GM18867 (cell line): ENCODE data around the gene C16orf96.

ENCODE experiments used
- ATAC-seq: cut with Tn5 transposase; IDR thresholded peaks from one replicate; pipeline ENCODE4 v1.9.1; 2021; ENCODE audit warnings: mild to moderate bottlenecking, moderate library complexity; ENCODE audit not compliant: unreplicated experiment

C16orf96 gene

DNA sequence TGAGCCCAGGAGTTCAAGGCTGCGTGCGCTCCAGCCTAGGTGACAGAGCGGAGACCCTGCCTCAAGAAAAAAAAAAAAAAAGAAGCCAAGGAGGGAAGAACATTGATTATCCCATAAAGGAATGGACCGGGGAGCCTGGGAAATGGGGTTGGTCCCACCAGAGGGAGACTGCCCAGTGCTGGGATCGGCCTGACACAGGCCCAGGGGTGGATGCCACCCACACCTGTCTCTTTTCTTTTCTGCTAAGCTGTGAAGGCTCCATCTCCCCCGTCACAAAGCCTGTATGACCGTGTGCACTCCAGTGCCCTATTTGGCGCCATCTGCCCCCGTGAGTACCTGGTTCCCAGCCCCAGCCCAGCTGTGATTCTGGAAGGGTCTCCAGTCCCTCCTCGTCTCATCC is 42.9 kb downstream of the C16orf96 start:
- ATAC-seq: no peak

DNA sequence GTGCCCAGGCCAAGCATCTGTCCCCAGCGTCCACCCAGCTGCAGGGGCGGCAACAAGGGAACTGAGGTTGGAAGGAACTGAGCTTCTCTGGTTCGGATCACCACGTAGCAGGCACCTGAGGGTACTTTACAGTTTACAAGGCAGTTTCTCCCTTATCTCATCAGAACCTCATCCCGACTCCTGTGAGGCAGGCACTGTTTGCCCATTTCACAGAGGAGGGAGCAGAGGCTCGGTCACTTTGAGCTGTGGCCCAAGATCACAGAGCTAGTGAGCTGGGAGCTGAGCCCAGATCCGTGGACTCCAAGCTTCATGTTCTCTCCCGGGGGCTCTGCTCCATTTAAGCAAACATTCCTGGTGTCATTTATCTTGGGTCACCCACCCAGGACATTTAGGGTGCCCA is 43.4 kb downstream of the C16orf96 start:
- no peak for ATAC-seq

DNA sequence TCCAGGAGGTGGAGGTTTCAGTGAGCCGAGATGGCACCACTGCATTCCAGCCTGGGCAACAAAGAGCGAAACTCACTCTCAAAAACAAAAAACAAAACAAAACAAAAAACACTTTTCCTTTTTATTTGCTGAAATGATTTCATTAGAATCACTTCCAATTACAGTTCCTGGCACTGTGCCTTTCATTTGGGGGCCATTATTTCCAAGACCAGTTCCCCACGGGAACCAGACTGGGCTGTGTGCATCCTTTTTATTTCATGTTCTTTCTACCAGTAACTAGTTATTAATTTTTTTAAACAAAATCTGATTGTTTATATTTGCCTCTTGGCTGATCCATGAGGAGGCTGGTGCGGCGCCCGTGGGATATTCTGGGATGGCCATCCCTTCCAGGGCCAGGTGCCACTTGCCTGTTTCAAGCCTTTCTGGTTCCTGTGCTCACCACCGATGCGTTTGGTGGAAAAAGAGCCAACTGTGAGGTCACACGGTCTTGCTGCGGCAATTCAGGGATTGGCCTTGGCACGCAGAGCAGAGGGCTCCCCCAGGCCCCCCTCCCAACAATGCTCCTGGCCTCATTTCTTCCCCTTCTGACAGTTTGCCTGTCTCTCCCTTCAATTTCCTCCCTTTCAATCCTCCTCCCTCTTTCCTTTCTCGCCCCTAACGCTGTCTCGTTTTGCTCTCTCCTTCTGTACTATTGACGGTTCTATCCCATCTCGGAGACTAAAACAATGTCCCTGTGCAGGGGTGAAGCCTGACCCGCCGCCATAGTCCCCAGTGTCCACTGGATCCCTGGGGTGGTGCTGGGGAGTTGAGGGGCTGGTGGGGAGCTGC is 45.1 kb downstream of the C16orf96 start:
- ATAC-seq: no peak

DNA sequence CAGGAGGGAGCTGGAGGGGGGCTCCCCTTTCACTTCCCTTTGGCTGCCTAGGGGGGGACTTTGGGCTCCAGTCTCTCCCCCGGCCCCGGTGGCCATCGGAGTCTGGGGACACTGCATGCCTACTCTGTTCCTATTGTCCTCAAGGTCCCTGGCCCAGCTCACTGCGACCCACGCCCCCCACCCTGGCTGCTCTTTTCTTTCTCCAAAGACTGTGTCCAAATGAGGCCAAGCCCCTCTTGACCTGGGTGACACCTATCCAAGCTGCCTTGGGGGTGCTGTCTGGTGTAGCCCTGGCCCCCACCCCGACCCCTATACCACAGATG is 45.7 kb downstream of the C16orf96 start:
- ATAC-seq: no peak

DNA sequence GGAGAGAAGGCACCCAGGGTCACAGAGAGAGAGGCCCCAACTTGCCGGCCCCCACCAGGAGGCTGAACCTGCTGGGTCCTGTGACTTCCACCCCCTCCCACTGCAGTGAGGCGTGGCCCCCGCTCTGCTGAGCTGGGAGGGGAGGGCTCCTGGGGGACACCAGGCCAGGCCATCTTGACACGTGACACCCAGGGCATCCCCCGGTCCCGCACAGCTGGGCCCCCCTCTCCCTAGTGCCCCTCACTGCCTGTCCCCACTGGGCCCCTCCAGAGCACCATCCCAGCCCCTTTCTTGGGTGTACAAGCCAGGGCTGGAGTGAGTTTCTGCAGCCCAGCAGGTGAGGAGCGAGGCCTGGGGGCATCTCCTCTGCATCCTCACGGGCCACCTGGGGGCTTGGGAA is 46.2 kb downstream of the C16orf96 start:
- ATAC-seq: no peak

DNA sequence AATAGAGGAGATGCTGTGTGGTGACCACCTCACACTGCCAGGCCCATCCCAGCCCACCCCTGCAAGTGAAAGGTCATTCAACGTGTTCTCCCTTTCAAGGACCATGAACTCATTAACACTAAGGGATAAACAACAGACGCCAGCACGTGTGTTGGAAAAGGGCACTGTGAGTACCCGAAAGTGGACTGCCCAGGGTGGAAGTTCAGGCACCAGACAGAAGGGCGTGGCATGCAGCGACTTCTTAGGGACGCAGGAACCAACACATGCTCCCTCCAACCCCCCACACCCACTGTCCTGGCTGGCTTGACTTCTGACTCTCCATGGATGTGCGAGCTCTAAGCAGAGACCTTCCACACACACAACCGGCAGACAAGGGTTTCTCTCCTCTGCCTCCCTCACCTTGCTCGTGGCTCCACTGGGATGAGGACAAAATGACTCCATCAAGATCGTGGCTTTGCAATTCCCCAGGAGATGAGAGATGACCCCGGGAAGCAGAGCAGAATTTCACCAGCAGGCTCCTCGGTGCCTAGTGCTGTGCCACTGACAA is 47.6 kb downstream of the C16orf96 start:
- no peak for ATAC-seq

DNA sequence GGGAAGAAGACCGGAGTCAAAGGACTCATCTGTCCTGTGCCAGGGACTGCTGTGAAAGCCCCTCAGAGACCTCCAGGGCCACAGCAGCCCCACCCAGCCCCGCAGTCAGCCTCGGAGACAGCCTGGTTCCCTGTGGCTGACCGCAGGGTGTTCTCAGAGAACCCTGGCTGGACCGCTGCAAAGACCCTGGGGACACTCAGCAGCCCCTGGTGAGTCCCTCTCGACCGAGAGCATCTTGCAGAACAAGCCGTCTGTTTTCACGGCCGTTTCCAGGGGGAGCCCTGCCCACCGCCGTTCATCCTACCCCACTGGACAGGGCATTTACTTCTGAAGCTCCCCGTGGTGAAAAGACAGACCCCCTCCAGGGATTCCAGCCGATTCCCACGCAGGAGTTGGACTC is 48.3 kb downstream of the C16orf96 start:
- no peak for ATAC-seq

DNA sequence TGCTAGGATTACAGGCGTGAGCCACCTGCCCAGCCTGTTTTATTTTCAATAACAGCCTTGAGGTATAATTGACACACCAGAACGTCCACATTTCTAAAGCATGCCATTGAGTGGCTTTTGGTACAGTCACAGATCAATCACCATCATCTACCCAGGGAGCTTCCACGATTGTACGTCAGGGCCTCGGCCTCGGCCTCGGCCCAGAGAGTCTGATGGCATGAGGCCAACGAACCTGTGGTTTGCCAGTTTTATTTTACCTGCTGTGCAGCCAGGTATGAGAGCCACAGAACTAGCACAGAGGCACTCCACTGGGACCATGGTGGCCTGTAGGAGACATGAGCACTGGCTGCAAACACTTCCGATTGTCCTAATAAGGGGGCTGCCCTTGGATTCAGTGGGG is 50.2 kb downstream of the C16orf96 start:
- no peak for ATAC-seq

DNA sequence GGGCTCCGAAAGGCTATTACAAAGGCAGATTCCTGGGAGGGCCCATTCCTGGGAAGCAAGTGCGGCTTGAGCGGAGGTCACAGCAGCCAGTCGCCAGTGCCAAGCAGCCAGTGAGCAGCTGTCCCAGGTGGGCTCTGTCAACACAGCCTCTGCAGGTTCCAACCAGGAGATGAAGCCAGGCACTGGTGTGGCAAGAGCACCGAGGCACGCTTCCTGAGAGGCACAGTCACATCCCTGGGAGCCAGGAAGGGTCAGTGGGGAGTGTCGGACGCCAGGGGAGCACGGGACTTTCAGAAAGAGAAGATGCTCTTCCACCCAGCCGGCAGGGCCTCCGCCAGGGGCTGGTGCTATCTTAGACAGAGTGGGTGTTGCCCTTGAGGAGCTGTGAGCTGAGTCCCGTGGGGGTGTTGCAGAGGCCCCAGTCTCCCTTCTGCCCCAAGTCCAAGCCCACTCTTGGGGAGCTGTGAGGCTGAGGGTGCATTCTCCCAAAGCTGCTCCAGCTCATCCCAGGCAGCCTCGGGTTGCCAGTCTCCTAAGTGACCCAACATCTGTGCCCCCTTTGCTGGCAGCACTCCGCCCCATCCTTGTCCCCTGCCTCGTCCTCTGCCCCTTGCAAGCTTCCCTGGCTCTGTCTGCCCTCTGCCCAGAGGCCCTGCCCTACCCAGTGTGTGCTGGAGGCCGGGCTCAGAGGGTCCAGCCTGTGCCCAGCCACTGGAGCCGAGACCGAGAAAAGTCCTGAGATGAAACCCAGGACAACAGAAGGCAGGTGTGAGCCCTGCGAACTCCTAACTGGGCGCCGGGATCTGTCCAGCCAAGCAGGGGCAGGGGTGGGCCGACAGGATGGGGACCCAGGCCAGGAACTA is 51.9 kb downstream of the C16orf96 start:
- no peak for ATAC-seq

DNA sequence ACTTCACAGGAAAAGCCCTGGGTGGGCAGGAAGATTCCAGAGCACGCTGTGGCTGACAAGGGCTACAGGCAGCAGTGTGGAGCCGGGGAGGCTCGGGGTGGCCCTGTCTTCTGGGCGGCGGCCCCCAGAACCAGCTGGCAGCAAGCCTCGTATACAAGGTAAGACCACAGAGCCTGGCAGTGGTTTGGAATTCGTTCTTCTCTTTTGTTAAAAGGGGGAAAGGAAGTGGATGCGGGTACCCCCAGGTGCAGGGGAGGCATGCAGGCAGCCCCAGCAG is 52.5 kb downstream of the C16orf96 start:
- no peak for ATAC-seq

DNA sequence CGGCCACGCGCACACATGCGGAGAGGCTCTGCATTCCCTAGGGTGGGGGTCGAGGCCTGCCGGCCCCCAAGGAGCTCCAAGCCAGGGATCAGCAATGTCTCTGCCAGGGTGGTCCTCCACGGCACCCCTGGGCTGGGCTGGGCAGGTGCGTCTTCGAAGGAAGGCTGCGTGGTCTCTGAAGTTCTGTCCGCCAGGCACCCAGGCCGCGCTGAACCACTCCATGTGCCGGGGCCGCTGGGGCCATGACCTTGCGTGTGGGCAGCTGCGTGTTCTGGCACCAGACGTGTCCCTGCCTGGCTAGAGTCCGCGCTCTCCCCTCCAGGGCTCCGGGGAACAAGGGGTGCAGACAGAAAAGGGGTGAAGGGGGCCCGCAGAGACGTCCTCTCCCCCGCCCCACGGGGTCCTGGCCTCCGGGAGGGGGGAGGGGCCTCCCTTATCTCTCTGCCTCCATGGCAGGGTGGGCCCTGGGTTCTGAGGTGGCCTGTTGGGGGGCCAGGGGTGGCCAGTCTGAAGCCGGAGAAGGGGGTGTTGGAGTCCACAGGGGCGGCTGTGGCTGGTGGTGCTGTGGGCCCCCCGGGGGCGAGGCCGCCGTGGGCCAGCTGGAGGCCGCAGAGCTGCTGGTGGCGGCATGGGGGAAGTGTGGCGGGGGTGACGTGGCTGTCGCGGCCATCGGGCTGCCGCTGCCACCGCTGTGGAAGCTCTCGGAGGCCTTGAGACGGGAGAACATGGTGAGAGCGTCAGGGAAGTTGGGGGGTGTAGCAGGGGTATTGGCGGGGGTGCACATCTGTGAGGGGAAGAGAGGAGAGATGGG is 53.3 kb downstream of the C16orf96 start:
- ATAC-seq: no peak

DNA sequence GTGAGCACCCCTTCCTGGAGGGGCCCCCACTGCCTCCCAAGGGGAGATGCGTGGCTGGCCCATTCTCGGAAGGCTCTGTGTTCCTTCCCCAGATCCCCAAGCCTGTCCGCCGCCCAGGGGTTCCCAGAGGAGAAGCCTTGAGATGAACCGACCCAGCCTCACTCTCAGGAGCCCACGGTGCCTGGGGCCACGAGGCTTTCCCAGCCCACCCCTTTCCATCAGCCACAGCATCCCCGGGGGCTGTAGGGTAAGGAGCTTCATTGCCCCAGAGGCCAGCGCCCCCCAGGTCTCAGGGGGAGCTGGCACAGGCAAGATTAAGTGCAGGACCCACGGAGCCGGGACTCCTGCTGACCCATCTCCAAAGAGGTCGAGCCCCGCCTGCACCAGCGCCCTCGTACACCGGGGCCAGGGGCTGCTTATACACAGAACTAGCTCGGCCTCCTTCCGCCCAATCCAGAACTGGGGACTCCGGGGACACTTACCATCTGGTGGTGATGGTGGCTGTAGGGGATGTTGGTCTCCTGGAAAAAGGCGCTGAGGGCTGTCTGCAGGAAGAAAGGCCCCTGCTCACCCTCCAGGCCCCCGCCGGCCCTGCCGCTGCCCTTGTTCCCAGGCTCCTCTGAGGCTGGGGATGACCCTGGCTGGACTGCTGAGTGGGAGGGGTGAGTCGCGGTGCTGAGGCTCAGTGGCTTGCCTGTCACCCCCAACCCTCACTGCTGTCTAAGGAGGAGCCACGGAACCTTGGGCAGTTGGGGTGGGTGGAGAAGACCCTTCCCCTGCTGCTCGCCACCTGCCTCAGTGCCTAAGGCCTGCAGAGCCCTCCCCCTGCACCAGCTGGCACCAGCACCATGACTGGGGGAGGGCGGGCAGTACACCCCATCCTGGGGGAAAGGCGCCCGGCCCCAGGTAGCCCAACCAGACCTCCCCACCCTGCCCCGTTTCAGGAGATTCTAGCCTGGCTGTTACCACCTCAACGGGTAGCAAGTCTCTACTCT is 54.2 kb downstream of the C16orf96 start:
- no peak for ATAC-seq

DNA sequence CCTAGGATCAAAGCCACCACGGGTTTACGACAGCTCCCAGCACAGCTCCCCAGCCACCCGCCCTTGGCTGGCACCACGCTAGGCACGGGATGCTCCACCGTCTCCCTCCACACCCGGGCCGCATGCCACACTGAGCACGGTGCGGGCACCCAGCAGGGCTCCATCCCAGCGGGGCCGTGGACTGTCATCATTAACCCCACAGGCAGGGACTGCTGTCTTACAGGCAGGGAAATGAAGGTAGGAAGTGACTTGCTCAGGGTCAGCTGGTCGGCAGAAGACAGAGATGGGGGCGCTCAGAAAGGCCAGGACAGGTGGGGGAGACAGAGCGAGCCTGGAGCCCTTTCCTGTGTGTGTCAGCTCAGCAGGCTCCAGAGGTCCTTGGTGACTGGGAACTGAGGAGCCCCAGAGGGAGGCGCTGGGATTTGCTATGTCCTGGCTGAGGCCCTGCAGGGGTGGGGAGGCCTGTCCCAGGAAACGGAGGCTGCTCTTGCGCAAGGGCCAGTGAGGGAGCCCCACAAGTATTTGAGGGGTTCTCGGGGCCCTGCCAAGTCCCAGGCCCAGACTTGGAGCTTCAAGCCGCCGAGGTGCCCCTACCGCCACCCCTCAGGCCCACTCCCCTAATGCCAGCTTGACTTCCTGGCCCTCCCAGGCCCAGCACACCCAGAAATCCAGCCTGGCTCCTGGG is 55.3 kb downstream of the C16orf96 start:
- ATAC-seq: no peak

DNA sequence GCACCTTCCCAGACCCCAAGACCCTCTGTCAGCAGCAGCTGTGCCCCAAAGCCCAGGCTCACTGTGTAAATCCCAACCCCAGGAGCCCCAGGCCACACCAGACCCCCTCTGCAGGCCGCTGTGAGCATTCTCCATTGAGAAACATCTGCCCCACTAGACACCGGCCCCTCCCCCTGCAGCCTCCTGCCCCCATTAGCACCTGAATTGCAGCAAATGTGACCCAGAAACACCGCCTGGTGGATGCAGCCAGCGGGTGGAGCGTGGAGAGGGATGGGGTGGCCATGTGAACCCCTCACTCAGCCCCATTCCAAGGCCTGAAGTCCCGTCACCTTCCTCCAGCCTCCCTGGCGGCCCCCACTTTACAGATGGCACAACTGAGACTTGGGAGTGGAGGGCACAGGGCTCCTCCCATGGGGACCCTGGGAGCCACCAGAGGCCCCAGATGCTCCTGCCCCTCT is 56.4 kb downstream of the C16orf96 start:
- no peak for ATAC-seq

DNA sequence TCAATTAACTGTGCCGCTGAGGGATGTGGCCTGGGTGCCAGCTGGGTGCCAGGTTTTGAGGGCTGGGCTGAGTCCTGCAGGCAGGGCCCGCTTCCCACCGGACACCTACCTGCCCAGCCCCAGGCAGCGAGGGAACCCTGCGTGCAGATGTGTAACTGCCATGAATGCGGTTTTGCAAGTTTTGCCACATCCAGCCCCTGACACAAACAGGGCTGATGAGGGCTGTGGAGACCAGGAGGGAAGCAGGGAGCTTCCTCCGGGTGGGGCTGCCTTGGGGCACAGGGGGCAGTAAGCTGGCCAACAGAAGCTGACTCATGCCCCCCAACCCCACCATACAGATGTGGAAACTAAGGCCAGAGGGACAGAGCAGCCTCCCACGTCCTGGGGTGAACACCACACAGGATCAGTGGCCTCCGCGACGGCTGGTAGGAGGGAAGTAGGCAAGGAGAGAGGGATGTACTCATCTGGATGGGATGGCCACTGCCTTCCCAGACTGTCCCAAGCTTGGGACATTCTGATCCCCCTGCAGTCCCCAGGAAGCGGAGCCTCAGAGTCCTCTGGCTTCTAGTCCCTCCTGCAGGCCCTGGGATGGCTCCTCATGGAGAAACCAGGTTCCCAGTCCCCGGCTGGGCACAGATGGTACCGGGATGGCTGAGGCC is 57.0 kb downstream of the C16orf96 start:
- no peak for ATAC-seq

DNA sequence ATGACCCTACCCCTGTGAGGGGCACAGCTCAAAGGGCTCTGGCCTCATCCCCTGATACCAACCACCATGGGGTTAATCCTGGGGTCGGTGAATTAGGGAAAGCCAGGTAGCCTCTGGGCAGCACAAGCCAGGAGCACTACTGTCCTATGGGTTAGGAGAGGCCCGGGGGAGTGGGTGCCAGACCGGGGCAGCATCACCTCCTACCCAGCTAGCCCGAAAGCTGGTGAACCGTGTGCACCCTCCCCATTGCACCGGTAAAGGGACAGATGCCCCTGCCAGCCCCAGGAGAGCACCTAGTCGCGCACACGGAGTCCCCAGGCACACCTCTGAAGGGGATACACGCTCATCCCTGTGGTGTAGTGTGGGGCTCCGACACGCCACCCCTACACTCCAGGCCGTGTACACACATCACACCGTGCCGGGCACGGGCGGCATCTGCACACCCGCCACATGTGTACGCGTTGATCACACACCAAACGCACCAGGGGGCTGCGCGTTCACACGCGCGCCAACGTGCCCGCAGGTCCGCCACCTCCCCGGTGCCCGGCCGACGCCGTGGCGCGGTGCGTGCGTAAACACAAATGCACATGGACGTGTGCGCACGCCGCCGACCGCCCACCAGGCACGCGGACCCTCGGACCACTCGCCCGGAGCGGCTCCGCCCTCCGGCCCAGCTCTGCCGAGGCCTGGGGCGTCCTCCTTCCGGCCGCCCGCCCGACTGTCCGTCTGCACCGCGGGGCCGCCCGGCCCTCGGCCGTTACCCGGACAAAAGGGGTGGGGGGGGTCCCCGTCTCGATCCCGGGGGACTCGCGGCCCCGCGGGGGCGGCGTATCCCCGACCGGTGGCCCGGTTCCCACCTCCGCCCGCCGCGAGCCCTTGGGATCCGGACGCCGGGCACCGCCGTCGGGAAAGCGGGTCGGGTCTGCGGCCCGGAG is 57.8 kb downstream of the C16orf96 start:
- ATAC-seq: no peak

DNA sequence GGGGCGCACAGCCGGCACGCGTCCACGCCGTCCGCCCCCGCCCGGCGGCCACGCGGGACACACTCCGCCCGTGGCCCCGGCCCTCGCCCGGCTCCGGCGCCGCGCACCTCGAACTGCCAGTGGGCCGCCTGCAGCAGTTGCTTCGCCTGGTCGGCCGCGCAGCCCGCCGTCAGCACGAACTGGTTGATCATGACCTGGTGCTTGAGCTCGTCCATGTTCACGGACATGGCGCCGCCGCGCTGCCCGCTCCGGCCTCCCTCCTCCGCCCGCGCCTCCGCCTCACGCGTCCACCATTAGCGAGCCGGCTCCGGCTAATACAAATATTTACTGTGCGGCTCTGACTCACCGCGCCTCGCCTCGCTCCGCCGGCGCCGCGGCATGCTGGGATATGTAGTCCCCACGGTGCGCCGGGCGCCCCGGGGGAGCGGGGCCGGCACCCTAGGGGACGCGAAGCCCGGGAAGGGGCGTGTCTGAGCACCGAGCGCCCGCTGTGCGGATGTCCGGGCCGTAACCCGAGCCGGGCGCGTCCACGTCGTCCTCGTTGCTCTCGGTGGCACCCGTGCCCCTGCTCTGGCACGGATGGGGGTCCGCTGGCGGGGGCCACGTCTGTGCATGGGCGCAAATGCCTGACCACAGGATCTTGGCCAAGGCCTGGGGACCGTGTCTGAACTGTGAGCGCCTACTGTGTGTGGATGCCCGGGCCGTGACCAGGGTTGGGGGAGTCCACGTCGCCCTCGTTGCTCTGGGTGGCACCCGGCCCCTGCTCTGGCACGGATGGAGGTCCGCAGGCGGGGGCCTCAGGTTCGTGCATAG is 58.6 kb downstream of the C16orf96 start, which contains the start of gene UBALD1:
Gene UBALD1, minus strand, starts transcription at position 318 of the 813 bp plus-strand sequence. Its CDS starts 91 bp downstream, at position 227.
- peak; percentile 51 for ATAC-seq
